Measurements from ENCODE around the gene YAE1.

YAE1 gene

DNA sequence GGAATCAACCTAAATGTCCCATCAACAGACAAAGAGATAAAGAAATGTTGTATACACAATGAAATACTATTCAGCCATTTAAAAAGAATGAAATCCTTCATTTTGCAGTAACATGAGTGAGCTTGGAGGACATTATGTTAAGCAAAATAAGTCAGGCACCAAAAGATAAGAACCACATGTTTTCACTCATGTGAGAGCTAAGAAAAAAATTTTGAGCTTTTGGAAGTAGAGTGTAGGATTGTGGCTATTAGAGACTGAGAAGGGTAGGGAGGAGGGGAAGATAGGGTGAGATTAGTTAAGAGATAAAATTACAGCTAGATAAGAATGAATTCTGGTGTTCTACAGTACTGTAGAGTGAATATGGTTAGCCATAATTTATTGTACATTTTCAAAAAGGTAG, 8.3 kb upstream of the YAE1 start:
- DNase-seq: no peak

DNA sequence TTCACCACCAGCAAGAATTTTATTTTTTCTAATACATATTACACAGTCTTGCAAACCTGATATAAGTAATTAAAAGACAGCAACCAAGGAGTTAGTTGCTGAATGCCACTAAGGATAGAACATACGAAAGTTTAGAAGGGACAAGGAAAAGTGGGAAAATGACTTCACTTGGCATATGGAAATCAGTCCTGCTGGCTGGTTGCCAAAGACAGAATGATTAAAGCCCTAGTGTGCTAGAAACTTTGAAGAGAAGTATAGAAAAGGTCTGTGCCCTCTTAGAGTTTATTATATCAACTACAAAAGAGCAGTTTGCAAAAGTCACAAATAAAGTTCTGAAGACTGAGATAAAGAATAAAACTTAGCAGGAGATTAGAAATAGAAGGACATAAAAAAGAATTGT, 5.8 kb upstream of the YAE1 start:
- DNase-seq: no peak

DNA sequence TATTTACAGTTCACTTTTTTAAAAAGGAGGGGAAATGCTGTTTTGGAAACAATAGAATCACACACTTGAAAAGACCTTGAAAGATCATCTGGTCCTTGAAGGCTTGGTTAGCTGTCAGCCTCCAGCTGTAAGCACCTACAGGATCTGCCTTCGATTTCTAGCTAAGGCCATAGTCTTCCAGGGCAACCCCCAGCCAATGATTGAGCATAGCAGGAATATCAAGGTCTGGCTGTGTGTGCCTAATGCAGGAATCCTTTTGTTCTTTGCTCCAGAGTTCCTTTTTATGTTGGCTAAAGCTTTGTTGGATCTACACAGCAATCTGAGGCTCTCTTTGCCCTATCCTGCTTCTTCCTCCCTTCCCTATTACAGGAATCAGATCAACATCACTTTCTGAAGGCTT, 5.2 kb upstream of the YAE1 start:
- DNase-seq: no peak

DNA sequence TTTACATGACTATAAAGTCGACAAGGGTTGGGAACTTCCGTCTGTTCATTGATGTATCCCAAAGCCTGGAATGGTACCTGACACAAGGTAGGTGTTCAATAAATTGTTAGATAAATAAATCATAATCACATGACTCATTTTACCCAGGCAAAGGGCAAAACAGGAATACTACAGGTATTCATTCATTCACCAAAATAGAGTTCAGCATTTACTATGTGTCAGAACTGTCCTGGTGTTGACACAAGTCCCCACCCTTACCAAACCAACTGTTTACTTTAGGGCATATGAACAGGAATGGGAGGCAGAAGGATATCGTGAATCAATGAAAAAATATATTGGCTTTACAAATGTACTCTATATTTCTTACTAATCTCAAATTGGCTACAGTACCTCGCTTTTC, 666 bp upstream of the YAE1 start:
- no peak for DNase-seq

DNA sequence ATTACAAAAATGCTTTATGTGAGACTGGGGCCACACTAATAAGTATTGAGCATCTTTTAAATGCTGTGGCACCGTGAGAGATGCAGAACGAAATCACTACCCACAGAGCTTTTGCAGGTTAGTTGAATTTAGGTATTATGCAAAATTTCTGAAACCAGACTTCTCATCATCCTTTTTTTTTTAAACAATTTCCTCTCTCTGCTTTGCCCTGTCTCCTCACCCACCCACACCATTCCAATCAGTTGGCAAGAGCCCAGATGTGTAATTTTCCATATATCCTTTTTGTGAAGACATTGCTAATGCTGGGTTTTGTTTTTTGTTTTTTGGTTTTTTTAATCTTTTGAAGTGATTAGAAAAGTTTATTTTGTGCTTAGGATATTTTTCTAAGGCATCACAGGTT, 1.1 kb downstream of the YAE1 start:
- no peak for DNase-seq

DNA sequence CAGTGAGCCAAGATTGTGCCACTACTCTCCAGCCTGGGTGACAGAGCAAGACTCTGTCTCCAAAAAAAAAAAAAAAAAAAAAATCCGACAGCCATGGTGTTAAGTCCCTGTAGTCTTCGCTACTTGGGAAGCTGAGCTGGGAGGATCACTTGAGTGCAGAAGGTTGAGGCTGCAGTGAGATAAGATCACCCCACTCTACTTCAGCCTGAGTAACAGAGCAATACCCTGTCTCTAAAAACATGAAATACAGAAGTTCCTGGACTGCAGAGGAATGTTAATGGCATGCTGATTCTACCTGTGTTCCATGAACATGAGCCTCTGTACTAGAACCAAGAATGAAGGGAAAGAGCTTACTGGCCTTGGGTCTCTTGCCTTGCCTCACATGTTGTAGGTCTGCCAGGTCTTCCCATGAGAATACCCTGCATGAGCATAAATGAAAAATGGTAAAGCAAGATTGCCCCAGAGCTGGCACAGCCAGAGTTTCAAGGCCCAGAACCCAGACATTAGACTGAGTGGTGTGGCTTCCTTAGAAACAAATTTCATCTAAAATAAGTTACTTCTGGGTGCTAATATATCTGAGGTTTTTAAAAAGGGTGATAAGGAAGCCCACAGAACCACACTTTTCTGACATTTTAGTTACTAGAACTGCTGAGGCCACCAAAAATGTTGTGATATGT, 8.6 kb downstream of the YAE1 start:
- no peak for DNase-seq

DNA sequence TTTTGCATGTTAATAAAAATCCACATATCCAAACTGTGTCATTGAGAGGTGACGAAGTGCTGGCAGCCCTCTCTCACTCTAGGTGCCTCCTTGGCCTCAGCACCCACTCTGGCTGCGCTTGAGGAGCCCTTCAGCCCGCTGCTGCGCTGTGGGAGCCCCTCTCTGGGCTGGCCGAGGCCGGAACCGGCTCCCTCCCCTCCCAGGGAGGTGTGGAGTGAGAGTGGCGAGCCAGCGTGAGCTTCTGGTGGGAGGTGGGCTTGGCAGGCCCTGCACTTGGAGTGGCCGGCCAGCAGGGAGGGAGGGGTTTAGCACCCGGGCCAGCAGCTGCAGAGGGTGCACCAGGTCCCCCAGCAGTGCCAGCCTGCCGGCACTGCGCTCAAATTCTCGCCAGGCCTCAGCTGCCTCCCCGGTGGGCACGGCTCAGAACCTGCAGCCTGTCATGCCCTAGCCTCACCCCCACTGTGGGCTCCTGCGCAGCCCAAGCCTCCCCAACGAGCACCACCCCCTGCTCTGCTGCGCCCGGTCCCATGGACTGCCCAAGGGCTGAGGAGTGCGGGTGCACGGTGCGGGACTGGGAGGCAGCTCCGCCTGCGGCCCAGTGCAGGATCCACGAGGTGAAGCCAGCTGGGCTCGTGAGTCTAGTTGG, 11.1 kb downstream of the YAE1 start:
- no peak for DNase-seq

DNA sequence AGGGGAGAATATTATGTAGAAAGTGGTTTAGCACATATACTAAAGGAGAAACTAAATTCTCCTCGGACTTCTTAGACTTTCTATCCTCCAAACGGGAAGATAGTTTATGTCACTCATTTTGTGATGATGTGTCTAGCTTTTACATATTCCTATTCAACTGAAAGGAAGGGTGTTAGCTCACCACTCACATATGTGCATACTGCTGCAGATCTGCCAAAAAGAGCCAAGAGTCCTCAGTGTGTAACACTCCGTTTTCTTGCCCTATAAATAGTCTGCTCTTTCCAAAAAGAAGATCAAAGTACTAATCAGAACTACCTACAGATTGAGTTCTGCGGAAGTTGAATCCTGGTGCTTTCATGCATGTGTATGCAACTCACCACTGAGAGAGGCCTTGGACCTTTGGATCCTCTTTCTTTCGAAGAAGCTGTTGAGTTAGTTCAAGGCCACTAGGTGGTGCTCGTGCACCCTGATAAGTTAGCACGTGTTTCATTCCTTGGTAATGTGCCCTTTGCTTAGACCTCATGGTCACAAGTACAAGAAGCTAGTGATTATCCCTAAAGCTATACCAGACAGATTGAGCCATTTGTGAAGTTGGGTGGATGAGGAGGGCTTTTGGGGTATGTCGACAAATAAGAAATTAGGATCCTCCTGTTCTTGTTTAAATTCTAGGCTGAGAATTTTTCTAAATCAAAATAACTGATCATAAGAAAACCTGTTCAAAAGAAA, 14.1 kb downstream of the YAE1 start:
- DNase-seq: peak; percentile 34

DNA sequence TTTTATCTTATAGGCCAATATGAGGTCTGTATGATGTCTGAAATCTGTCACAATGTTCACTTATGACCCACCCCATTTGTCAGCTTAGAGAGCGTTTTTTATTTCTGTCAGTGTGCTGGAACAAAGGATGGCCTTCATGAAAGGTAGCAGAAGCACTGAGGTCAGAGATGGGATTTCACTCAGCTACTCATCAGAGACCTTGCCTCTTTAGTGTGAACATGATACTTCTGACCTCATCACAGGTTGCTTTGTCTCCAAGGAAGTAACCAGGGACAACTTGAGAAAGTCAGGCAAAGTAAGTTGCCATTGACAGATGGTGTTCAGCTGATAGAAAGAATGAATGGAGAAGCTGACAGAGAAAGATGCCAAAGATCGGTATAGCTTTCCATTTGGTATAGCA, 16.3 kb downstream of the YAE1 start:
- DNase-seq: no peak

DNA sequence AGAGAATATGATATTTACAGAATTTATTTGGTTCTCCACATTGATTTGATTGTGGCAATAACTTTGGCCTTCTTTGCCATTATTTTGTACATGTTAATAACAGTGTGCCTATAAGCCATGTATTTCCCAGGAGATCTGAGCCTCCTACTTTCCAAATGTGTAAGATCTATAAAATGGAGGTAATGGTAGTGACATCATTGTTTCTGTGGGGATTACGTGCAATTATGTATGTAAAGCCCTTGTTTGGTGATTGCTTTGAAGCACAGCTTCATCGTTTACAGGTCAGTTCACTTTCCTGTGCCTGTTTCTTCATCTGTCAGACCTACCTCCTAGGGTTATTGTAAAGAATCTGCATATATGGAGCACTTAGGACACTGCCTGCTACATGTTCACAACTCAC, 17.3 kb downstream of the YAE1 start:
- DNase-seq: no peak

DNA sequence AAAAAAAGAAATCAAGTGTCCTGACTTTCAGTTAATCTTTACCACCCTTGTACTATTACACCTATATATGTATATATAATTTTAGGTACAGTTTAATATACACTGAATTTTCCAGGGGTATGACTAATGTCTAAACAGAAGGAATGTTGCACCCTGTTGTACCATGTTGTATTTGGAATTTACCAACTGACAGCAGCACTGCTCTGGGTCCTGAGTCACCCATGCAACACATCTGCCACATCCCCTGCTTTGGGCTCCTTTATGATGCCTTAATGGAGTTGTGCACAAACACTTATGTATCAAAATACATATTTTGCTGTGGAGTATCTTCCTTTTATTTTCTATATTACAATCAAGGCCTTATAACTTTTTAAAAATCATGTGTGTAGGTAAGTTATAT, 21.2 kb downstream of the YAE1 start:
- DNase-seq: no peak

DNA sequence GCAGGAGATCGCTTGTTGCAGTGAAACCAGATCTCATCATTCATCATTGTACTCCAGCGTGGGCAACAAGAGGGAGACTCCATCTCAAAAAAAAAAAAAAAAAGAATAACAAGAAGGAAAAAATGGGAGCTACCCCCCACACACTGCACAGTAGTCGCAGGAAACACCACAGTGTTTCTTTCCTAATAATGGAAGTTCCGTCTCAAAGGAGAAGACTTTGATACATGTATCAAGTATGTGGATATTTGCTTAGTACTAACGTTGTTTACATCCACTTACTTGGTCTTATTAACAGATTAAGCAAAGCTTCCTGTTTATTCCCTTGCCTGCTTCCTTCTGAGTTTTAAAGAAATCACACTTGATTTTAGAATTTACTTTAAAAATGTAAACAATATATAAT, 22.2 kb downstream of the YAE1 start:
- no peak for DNase-seq

DNA sequence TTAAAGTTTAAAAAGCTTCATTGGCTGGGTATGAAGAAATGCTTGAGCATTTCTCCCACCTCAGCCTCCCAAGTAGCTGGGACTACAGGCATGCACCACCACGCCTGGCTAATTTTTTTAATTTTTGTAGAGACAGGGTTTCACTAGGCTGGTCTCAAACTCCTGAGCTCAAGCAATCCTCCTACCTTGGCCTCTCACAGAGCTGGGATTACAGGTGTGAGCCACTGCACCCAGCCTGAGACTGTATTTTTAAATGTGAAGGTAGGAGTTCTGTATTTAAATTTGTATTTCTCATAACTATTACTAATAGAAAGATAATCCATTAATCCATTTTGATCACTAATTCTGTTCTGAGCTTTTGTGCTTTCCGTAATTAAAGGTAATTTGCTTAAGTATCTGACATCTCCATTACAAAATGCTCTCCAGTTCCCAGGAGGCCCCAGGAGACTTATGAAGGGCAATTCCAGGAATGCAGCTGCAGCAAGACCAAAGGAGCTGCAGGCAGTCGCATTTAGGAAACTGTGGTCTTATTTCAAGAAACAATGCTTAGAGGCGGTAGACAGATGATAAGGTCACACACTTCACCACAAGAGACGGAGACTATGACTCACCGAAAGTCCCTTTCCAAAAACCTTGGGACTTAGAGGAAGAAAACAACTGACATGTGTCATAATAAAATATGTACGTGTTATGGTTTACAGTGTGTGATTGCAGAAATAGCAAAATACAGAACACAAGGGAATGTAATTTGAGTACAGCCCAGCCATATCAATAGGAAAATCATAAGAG, 23.3 kb downstream of the YAE1 start:
- DNase-seq: no peak

DNA sequence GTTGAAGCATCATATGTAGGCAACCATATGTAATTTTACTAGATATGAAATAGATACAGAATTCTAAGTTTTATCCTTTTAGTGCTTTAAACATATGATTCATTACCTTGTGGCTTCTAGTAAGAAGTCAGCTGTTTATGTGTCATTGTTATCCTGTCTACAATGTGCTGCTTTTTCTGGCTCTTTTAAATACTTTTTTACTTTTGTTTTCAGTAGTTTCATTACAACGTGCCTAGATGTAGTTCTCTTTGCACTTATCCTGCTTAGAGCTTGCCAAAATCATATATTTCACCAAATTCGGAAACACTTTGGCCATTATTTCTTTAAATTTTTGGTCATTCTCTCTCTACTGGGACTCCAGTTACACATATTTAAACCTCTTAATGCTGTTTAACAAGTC, 26.4 kb downstream of the YAE1 start:
- no peak for DNase-seq

DNA sequence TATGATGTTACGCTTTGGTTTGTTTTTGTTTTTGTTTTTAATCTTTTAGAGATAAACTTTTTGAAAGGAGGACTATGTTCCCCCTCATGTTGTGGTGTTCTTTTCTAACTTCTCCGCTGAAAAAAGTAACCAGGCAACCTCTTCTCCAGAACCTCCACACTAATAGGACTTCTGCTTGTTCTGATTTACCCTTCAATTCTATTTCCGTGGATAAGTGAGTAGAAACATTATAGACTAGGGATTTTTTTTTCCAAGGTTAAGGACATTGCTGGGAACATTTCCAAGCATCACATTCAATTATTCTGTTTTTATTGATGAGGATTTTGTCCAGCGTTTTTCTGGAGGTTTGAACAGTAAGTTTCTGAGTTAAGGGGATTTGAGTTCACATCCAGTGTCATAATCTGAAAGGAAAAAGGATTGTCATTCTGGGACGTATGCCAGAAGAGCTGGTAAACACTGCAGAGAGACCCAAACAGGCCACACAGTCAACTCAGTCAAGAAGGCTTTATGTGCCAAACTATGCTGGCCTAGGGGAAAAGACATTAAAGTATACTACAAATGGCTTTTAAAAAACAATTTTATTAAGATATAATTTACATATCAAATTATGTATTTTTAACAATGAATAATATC, 28.9 kb downstream of the YAE1 start:
- no peak for DNase-seq

DNA sequence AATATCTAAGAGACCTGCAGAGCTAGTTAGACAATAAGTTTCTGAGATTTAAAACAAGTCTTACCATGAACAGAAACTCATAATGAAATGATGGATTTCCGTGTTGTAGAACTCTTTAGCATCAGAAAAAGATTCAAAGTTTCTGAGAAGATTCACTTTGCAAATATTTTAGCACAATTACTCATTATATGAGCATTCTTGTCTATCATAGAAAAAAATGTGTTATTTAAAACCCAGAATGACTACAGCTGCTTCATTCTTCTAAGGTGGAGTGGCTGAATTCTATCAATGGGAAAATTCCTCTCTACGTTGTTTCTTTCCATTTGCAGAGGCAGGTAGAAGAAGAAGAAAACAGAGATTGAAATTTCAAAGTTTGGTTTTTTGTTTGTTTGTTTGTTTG, 36.1 kb downstream of the YAE1 start:
- no peak for DNase-seq

DNA sequence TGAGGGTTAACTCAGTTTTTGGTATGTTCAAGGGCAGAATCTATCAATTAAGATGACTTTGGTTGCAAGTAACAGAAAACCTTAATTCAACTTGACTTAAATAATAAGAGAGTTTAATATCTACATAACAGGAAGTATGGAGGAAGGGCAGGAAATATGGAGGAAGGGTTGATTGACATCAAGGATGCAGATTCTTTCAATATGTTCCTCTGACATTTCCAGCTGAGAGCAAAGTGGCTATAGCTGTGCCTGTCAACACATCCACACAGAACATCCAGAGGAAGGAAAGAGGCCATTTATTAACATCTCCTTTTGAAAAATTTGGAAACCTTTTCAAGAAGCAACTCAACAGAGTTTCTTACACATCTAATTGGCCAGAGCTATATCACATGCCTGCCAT, 37.7 kb downstream of the YAE1 start:
- no peak for DNase-seq

DNA sequence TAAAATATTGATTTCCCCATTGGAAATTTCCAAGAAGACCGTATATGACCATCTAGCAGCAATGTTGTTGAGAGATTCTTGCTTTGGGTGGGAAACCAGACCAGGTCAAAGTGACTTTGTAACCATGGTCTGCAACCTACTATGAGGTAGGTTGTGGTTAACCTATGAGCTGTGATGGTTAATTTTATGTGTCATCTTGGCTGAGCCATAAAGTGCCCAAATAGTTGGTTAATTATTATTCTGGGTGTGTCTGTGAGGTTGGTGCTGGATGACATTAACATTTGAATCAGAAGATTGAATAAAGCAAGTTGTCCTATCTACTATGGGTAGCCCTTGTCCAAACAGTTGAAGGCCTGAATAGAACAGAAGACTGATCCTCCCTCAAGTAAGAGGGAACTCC, 38.9 kb downstream of the YAE1 start:
- no peak for DNase-seq

DNA sequence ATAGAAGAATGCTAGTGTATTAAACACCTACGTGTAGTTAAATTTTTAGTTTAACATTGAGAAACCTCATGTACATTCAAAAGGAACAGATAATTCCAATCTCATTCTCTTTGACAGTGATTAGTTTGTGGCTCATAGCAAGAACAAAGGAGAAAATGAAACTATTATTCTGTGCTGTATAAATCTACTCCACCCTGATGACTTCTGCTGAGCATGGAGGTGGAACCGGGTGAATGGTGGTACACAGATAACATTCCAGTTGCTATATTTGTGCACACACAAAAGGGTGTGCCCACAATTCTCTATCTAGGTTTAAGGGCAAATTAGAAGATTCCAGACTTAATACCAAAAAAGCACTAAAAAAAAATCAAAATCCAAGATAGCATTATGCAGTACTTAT, 40.1 kb downstream of the YAE1 start:
- no peak for DNase-seq

DNA sequence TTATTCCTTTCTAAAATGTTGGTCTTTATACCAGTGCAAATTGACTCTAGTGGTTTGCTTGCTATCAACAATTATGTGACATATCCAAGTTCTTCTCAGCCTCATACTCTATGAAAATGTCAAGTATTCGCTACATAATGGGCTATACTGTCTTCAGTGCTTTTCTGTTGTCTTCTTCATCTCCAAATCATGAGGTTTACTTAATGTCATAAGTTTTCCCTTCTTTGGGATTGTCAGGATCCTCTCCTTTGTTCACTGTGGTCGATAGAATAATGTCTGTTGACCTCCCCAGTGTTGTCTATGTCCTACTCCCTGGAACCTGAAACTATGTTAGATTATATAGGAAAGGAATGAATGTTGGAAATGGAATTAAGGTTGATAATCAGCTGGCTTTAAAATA, 40.7 kb downstream of the YAE1 start:
- no peak for DNase-seq

DNA sequence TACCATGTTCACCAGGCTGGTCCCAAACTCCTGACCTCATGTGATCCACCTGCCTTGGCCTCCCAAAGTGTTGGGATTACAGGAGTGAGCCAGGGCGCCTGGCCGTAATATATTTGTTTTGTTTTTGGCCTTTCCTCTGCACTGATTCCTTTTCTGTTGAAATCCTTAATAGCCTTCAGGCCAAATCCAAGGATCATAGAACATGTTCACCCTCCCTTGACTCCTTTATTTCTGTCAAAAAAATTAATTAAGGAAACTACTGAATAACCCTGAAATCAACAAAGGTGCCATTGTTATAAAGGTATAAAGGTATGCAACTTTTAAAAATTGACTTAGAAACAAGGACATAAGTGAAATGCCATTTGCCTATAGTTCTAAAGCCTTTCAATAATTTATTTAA, 41.7 kb downstream of the YAE1 start:
- DNase-seq: no peak

DNA sequence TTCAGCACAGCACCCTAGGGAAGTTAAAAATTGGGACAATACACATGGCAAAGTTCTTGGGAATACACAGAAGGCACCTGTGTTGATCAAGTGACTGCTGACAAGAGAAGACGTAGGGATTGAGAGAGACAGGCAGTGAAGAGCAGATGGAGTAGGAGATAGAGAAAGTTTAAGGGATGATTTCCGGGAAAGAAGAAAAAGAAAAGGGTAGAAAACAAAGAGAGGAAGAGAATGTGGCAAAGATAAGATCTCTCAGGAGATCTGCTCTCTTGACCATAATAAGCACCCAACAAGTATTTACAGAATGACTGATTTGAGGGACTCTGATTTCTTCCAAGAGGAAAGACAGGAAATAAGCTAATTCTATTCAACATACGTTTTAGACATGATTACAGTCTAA, 42.1 kb downstream of the YAE1 start:
- no peak for DNase-seq
